HG03457 (cell line): ENCODE measurements around the gene GALK2.

ENCODE experiments used
- ATAC-seq: cut with Tn5 transposase; IDR thresholded peaks from one replicate; pipeline ENCODE4 v1.9.1; 2021; ENCODE audit warnings: moderate number of reproducible peaks; ENCODE audit not compliant: unreplicated experiment

The GALK2 gene

DNA sequence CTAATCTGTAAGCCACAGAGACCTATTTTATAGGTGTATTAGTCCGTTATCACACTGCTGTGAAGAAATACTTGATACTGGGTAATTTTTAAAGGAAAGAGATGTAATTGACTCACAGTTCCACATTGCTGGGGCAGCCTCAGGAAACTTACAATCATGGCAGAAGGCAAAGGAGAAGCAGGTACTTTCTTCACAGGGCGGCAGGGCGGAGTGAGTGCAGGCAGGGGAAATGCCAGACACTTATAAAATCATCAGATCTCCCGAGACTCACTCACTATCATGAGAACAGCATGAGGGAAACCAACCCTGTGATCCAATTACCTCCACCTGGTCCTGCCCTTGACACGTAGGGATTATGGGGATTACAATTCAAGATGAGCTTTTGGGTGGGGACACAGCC is 108.7 kb downstream of the GALK2 start:
- ATAC-seq, result no peak

DNA sequence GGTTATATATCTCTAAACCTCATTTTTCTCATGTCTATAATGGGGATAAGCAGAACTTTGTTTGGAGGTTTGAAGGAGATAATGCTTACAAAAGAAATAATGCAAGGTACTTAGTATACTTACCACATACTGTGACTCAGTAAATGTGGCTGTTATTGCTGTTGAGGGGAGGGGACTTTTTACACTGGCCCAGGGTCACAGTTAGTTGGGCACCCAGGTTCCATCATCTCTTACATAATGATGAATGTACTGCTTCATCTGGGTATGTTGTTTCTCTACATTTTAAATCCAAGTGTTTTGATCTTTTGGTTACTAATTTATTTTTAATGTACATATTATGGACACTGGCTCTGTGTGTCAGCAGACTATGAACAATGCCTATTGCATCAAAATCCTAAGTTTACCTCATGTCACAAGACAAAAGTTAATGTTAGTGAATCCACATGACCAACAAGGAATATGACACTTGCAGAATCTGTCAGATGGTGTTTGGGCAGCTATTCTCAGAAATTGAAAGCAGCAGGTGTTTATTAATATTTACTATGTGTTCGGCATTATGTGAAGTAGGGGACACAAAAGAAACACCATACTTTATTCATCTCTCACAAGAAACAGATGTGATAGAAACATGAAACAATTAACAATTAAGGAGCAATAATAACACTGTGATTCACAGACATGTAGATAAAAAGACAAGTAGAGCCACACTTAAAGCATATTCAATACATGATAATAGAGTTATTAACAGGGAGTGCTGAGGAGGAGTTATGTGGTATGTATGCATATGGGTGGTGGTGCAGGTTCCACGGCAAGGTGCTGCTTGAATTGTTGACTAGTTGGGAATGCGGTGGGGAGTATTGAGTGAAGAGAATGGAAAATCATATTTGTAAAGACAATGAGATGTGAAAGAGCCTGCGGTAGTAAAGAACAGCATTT is 109.7 kb downstream of the GALK2 start:
- no peak for ATAC-seq

DNA sequence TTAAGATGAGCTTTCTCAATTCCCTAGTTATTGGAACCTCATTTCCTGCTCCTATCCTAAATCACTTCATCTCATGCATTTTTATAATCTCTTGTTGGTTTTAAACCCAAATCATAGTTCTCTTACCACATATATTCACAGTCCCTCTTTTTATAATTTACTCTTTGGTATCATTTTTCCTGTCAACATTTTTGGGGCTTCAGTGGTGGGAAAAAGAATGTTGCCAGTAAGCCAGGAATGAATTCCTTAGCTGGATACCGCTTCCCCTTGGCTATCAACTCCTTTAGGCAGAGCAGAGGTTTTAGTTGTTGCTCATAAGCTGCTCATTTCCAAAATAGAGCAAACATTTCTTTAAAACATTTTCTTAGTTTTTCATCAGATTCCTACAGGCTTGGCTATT is 112.3 kb downstream of the GALK2 start:
- no peak for ATAC-seq

DNA sequence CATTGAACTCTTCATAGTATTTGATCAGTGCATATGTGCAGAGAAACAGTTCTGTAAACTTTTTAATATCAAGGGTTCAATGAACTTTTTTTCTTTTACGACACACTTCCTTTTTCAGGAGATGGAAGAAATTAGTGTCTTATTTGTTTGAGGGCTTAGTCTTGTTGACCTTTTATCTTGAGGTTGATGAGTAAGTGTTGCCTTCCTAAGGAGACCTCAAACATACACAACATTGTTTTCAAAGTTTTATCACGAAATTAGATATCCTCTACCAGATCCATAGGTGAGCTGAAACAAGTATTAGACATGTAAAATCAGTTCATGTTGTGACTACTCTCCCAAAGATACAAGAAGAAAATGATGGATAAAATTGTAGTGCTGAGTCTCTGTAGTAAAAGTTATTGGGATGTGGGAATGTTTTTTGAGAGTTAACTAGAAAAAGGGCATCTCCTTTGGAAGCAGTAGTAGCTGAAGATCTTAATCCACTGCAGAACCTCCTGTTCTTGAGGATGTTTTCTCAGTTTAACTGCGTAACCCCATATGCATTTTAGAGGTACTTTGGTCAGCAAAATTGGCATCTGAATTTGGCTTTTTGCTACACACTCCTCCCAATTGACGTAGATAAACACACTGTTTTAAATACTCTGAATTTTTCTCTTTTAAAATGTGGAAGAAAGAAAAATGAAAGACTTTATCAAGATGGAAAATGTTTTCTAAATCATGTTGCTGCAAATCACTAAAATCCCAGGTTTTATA is 116.8 kb downstream of the GALK2 start:
- ATAC-seq, result no peak

DNA sequence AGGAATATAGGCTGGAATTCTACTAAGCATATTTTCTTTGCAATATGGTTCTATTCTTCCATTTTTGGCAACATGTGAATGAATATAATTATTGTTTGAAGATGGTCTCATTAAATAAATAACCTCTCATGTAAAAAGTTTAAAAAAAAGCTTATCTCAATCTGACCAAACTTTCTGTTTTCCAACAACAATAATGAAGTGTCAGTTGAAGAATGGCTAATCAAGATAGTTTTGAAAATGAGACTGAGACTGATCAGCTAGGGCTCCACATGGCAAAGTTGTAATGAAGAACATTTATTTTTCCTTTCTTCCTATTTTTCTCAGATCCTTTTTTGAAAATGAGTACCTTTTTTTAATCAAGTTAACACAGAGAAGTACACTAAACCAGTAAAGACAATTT is 117.4 kb downstream of the GALK2 start:
- ATAC-seq, result no peak

DNA sequence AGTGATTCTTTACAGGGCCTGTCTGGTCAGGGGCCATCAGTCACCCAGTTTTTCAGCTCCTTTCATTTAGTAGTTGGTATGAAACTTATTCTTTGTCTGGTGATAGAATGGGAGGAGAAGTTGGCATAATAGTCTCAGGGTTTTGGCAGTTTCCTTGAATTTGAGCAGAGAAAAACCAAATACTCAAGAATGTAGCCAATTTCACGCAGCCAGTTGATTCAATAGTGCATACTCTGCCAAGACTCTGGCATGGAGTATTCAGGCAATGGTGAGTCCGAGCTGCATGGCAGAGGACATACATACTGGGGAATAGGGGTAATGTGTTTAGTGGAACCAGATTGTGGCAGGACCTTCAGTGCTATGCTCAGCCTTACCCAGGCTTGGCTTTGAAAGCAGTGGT is 118.3 kb downstream of the GALK2 start:
- ATAC-seq, result no peak

DNA sequence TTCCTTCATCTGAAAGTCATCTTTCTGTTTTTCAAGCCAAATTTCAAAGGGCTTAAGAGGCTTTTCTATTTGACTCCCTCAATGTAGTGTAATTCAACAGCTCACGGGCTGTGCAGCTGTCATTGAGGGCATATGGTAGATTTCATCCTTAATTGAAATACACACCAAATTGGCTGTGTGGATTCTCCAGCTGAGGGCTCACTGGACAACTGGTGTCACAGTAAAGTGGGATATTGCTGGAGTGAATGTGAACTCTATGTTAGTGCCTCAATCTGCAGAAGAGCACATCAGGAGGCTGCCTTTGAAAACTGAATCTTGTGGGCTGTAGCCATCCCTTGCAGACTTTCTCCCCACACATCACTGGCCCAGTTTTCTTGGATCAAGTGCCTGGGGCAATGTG is 120.1 kb downstream of the GALK2 start:
- no peak for ATAC-seq

DNA sequence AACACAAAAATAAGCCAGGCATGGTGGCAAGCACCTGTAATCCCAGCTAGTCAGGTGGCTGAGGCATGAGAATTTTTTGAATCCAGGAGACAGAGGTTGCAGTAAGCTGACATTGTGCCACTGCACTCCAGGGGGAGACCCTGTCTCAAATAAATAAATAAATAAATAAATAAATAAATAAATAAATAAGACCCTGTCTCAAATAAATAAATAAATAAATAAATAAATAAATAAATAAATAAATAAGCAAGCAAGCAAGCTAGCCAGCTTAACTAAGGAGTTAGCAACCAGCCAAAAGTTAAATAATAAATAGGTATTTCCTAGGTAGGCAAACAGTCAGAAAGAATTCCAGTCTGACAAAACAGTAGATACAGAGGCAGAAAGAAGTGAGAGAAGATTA is 123.9 kb downstream of the GALK2 start:
- no peak for ATAC-seq

DNA sequence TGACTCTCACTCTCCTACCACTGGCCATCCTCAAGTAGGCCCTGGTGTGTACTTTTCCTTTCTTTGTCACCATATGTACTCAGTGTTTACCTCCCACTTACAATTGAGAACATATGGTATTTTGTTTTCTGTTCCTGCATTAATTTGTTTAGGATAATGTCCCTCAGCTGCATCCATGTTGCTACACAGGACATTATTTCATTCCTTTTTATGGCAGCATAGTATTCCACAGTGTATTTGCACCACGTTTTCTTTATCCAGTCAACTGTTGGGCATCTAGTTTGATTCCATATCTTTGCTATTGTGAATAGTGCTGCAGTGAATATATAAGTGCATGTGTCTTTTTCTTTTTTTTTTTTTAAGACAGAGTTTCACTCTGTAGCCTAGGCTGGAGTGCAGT is 126.2 kb downstream of the GALK2 start:
- ATAC-seq, result no peak

DNA sequence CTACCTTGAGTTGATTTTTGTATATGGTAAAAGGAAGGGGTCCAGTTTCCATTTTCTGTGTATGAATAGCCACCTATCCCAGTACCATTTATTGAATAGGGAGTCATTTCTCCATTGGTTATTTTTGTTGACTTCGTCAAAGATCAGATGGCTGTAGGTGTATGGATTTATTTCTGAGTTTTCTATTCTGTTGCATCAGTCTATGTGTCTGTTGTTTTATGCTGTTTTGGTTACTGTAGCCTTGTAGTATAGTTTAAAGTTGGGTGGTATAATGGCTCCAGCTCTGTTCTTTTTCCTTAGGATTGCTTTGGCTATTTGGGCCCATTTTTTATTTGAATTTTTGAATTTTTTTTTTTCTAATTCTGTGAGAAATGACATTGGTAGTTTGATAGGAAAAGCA is 127.5 kb downstream of the GALK2 start:
- ATAC-seq, result no peak

DNA sequence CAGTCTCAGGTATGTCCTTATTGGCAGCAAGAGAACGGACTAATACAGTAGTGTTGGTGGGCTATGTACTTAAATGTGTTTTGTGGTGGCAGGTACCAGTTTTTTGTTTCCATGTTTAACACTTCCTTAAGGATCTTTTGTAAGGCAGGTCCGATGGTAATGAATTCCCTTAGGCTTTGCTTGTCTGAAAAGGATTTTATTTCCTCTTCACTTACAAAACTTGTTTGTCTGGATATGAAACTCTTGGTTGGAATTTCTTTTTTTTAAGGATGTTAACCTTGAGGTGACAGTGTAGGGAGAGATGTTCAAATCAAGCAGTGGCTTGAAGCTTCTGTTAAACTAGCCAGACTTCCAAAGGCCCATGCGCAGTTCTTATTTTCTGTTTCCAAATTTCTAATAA is 130.8 kb downstream of the GALK2 start:
- ATAC-seq, result no peak

DNA sequence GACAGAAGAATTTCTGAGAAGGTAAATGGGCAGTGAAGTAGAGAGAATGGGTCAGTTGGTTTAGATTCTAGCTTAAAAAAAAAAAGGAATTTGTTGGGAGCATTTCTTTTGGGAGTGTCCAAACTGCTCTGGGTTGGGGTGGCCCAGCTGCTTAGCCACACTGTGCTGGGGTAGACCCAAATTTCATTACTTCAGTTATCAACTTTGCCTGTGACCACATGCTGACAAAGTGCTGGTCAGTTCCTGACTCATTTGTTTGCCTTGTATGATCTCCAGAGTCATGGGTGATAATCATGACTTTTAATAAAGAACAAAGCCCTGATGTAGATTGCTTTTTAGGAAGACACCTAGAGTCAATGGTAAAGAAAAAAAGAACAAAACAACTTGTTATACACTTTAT is 131.5 kb downstream of the GALK2 start:
- no peak for ATAC-seq

DNA sequence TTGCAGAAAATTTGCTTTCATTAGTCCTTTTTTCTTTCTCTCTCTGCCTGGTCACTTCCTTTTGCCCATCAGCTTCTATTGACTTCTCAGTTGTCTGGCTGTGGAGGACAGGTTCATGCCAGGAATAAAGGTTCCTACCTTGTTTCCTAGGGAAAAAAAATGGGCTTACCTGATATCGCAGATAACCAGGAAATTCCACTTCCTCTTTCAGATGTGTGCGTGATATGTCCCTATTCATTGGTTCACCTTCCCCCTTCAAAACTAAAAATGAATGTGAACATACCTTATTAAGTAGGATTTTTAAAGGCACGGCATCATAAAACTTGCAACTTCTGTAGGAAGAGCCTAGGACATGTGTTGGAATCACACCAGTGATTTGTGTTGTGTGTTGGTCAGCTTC is 133.0 kb downstream of the GALK2 start:
- ATAC-seq, result no peak

DNA sequence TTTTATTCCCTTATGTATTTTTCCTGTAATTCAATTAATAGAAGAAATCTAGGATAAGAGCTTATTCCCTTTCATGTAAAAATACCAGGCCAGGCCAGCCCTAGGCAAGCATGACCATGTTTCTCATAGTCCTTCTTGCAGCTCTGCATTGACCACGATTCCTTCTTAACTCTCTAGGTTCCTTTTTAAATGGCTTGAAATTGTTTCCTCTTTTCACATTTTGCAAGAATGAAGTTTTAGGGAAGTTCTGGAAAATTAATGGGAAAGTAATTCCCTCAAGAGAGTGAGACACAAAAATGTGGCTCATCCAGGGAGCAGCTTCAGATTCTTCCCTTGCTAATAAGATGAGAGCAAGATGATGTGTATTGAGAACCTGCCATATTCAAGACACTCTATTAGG is 136.5 kb downstream of the GALK2 start:
- ATAC-seq, result no peak

DNA sequence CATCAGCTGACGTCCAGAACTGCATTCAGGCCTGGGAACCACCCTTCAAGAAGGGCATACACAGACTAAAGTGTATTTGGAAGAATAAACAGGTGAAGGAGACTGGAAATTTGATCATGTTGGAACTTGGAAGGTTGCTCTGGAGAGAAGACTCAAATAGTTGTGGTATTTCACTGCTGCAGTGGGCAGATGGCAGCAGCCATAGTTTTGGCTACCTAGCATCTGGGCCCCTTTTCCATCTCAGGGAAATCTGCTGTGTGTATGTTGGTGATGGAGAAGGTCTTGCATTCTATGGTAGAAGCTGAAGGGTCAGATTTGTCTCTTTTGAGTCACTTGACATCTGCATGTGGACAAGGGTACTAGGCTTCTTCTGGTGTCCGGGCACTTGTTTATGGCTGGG is 138.6 kb downstream of the GALK2 start:
- ATAC-seq, result no peak

DNA sequence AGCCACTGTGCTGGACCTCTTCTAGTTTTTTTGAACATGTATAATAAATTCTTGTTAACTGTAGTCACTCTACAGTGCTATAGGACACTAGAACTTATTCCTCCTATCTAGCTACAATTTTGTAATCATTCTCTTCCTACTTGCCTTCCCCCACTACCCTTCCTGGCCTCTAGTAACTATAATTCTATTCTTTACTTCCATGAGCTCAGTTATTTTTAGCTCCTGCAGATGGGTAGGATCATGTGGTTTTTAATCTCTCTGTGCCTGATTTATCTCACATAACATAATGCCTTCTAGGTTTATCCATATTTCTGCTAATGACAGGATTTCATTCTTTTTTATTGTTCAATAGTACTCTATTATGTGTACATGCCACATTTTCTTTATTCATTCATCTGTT is 139.8 kb downstream of the GALK2 start:
- no peak for ATAC-seq

DNA sequence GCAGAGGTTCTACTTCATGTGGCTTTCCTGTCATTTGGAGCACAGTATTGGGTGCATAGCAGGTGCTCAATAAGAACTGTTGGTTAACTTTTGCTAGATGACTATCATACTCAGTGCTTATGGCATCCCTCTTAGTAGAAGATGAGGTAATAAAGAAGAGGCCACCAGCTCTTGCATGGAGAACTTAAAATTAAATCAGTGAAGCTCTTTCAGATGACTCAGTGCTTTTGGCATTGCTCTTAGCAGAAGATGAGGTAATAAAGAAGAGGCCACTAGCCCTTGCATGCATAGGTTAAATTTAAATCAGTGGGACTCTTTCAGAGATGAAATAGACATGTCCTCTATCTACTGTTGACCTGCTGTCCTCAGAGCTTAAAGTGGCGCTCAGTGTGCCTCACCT is 143.6 kb downstream of the GALK2 start:
- no peak for ATAC-seq

DNA sequence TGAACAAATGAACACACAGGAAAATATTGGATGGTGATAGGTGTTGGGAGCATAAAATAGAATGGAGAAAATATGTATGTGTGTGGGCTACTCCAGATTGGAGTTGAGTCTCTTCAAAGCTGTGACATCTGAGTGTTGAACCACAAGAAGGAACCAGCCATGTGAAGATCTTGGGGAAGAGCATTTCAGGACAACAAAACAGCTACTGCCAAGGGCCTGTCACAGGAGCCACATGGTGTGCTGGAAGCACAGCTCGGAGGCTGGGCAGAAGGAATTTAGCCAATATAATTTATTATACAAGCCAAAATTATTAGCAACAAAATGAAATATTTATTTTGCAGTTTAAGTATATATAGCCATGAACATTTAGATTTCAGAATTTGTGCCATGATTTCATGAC is 144.7 kb downstream of the GALK2 start:
- no peak for ATAC-seq

DNA sequence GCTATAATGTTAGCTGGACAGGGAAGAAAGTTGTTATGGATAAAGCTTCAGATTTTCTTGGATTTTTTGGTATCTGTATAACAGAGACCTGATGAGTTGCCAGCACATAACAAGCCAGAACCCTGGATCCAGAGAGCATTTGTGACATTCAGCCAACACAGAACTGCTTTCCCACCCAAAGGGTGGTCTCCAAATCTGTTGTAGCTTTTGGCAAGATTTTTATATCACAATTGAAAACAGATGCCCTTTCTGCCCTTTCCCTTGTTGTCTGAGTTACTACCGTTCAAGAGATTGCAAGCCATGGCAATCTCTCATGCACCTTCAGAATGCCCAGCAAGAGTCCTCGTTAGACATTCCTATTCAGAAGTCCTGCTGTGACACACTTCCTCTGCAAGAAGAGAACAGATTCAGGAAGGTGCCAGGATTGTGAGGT is 145.4 kb downstream of the GALK2 start:
- no peak for ATAC-seq

DNA sequence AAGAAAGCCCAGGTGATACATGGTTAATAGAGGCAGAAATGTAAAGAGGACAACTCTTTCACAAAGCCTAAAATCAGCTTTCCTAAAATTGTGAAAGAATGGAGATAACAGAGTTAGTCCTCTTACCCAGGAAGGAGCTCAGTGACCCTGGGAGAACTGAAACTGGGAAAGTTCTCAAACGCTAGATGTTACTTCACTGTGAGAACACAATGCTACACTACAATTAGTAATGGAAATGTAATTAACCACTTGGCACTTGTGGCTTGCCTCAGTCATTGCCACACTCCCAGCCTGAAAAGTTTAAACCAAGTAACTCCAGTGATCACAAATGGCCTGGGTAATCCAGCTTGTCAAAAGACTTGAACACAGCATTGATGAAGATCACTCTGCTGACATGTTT is 150.3 kb downstream of the GALK2 start:
- no peak for ATAC-seq

DNA sequence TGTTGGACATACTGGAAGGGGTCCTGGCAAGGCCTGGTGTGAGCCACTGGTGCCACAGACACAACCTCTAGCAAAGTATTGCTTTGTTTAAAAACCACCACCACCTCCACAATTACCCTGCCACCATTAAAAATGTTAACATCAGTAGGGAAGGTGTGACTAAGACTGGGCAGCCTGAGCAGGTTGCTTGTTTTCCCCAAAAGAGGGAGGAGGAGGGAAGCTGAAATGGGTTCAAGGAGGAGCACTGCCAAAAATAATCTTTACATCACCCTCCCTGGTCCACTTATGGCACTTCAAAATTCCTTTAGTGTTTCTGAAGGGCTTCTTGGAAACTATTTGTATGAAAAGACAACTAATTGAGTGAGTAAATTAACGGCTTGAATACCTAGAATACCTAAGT is 153.2 kb downstream of the GALK2 start:
- ATAC-seq, result no peak

DNA sequence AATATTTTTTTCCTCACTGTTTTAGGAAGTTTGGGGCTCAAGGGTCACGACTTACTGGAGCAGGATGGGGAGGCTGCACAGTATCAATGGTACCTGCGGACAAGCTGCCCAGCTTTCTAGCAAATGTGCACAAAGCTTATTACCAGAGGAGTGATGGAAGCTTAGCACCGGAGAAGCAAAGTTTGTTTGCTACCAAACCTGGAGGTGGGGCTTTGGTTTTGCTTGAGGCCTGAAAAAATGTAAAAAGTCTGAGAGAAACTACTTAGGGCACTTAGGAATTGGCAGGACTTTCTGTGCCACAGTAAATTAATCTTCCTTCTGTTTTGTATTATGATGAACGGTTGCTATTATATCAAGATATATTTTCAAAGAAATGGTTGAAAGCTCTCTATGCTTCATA is 157.9 kb downstream of the GALK2 start:
- no peak for ATAC-seq
